Stimulated activated CD4-positive, alpha-beta T cell treated with anti-CD3 and anti-CD28 coated beads, Interleukin-4, amount 100 ng/mL, for 1 hour (primary cell): ENCODE measurements around the gene ERFE.
"Not testable (repeated sequence)": the region's sequence is repeated elsewhere in the genome, so short reads cannot be mapped to it uniquely, and the experiment has no call there.

Experiments
- DNase-seq: peaks from one replicate; pipeline ENCODE4 v3.0.0-alpha.2; 2020

Gene ERFE, protein sequence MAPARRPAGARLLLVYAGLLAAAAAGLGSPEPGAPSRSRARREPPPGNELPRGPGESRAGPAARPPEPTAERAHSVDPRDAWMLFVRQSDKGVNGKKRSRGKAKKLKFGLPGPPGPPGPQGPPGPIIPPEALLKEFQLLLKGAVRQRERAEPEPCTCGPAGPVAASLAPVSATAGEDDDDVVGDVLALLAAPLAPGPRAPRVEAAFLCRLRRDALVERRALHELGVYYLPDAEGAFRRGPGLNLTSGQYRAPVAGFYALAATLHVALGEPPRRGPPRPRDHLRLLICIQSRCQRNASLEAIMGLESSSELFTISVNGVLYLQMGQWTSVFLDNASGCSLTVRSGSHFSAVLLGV

GRCh38 chr2:238158509-238159070, at the start of gene ERFE:
ERFE (plus strand) TSS chr2:238158970; CDS start chr2:238159008, 38 bp downstream.
- DNase-seq = peak; percentile 62

- DNase-seq = no peak
Observed at GRCh38 chr2:238113611-238114010, 45.2 kb upstream of the ERFE start.

DNA sequence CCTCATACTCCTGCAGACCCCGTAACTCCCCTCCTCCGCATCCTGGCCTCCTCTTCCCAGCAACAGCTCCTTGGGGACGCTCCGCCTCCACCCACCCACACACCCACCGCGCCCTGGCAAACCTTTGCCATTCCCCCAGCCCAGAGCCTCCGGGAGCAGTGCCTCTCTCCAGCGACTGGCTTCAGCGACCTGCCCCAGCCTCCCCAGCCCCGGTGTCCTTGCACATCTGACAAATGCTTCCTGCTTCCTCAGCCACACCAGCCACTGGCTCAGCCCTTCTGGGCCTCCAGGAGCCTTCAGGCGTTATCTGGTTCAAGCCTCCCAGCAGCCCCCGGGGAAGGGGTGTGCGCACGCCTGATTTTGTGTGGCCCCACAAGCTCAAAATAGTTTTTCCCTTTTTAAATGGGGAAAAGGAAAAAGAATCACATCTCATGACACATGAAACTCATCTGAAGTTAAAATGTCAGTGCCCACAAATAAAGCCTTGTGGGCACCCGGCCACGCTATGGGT, 44.4 kb upstream of the ERFE start:
- DNase-seq = no peak

- peak; percentile 1 for DNase-seq
Observed at GRCh38 chr2:238114851-238115660, 43.7 kb upstream of the ERFE start.

GRCh38 chr2:238115709-238116108, 43.1 kb upstream of the ERFE start:
- DNase-seq = not testable (repeated sequence)

DNA sequence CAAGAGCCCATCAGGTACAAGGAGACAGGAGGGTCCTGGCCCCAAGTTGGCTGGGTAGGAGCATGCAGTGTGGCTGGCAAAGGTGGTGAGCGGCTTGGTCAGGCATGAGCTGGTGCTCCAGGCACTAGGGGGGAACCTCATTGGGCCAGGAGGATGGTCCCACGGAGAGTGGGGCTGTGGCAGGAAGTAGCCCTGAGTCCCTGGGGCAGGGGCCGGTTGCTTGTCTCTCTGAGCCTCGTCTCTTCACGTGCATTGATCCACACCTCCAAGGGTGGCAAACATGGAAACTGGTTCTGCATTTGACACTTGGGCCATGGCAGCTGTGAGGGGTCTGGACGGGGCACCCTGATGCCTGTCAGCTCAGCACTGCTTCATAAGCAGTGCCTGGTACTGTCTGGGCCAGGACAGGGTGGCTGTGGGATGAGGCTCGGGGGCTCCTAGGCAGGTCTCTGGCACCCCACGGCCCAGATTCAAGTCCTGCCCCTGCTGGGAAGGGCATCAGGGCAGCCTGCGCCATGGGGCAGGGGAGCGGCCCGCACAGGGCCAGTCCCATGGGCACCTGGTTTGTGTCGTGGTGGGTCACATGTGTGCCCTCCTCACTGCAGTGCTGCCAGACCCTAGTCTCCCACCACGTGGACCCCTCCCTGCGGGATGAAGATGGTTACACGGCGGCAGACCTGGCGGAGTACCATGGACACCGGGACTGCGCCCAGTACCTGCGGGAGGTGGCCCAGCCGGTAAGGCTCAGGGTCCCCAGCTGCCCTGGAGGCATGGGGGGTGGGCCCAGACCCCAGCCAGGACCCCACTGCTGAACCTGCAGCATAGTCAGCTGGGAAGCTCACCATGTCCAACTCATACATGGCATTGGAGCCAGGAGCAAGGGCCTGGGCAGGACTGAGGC, 42.2 kb upstream of the ERFE start:
- DNase-seq = no peak

- no peak for DNase-seq
Observed at GRCh38 chr2:238117199-238118154, 41.3 kb upstream of the ERFE start.

- no peak for DNase-seq
Observed at GRCh38 chr2:238119756-238120462, 38.9 kb upstream of the ERFE start.

DNA sequence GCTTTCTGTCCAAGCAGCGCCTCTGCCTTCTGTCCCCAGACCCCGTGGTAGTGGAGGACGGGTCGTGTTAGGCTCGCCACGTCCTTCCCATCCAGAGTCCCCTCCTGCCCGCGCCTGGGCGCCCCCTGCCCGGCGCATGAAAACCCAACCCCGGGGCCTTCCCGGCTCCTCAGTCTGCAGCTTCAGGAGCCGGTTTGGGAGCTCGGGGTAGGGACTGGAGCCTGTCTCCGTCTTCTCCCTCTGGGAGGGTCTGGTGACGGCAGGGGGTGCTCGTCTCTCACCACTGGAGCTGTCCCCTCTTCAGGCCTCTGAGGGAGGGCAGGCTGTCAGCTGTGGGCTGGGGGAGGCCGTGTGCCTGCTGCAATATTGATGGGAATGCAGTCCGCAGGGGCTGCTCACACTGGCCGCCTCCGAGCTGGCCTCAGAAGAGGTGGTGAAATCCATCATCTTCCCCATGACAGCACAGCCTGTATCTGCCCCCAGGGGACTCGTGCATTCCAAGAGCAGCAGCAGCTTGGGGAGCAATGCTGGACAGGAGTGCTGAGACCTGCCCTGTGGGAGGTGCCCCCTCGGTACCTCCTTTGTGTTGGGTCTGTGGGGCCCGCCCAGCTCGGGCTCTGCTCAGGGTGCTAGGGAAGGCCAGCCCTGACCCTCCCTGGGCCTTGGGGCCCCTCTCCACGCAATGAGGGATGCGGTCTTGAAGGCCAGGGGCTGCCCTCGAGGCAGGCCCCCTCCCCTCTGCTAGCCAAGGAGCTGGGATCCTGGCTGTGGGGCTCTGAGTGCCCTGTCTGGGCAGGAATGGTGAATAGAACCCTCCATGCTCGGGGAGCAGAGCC, 38.1 kb upstream of the ERFE start:
- no peak for DNase-seq

DNA sequence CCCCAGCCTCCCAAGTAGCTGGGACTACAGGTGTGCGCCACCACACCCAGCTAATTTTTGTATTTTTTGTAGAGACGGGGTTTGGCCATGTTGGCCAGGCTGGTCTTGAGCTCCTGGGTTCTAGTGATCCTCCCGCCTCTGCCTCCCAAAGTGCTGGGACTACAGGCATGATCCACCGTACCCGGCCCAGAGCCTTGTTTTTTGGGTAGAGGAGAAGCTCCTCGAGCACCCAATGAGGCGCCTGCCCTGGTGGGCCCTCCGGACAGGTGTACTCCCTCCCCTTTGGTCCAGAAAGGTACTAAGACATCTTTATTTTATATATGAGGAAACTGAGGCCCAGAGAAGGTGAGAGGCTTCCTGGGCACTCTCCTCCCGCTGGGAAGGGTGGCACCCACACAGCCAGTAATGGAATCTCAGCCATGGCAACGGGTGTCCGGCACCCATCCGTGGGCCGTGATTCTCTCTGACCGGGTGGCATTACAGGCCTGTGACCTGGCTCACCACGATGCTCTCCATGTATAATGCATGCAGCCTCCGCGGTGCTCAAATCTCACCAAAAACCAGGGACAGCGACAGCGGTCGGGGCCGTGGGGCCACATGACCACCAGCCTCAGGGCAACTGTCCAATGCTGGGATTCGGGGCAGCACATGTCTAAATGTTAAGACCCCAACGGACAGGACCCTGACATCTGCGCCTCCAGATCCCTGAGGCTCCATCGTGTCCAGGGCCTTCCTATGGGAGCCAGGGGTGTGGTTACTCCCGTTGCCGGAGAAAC, 37.1 kb upstream of the ERFE start:
- DNase-seq = no peak

DNA sequence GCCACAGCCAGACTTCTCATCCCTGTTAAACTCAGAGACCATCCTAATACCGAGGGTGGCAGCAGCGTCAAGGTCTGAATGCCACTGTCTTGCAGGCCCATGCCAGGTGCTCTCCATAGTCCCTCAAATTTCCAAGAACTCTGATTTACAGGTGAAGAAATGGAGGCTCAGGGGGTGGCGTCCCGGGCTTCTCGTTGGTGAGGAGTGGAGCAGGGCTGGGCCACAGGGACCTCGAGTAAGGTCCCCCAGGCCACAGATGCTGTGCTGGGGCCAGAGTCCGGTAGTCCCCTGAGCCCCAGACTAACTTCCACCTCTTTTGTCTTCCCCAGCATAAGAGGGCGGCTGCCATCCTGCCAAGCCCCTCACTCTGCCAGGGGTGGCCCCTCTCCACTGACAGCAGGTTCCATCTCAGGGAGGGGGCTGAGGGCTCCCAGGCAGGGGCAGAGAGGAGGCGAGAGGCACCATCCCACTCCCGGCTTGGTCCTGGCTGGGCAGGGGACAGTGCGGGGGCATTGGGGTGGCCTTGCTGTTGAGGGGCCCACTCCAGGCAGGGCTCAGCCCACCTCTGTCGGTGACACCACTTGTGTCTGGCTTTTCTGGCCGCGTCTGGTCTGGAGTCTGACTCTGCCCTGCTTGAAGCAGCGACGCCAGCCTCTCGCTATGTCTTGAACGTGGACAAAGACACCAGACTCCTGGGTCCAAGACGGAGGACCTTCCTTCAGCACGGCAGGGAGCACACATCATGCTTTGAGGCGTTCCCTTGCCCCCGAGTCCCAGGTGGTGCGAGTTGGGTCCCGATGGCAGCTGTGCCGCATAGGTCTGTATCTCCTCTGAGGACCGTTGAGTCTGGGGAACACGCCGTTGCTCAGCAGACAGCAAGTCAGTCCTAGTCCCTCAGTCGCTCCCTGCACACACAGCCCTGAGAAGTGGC, 36.2 kb upstream of the ERFE start:
- DNase-seq = no peak

GRCh38 chr2:238123218-238123971, 35.4 kb upstream of the ERFE start:
- no peak for DNase-seq

DNA sequence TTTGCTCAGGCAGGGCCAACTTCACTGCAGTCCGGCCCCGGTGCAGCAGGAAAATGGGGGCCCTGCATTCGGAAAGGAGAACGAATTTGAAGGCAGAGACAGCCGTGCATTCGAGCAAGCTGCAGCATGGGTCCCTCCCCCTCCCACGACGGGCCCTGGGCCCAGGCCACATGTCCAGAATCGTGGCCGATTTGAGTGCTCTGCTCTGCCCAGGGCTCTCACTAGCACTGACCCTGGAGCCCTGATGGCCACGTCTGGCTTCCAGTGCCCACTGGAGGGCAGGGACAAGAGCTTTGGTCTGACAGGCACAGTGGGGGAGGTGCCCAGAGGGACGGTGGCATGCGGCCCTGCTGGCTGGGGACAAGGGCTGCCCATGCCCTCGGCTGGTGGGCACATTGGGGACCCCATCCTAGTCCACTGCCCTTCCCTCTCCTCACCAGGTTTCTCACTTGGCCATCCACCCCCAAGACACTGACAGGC, 34.7 kb upstream of the ERFE start:
- DNase-seq = no peak

- no peak for DNase-seq
Observed at GRCh38 chr2:238124488-238125126, 34.2 kb upstream of the ERFE start.

- no peak for DNase-seq
Observed at GRCh38 chr2:238125127-238125885, 33.5 kb upstream of the ERFE start.
